Sigmoid colon (tissue), 7 donors: ENCODE data around the gene OVCA2. TPM values are rescaled to one million over a fixed set of nuclear protein-coding genes. Genes with fewer than 3 reads are reported as not detected.
A peak's percentile ranks its signal among the peaks of the same experiment; 100 is the strongest.

Experiments used
- DNase-seq: peaks from one replicate; pipeline ENCODE4 v3.0.0-alpha.2; 2019
- H3K27ac ChIP-seq, 4 donors: fragments of 200-600 bp; sonication (generic); one replicate each; pipeline ENCODE4 v1.5.1; 2016 to 2019; ENCODE audit warnings: mild to moderate bottlenecking in 1 of 4
- H3K27me3 ChIP-seq, 3 donors: fragments of 200-600 bp; sonication (generic); one replicate each; pipeline ENCODE4 v1.5.1; 2019; ENCODE audit warnings: mild to moderate bottlenecking in 1 of 3
- H3K36me3 ChIP-seq, 4 donors: fragments of 200-600 bp; sonication (generic); one replicate each; pipeline ENCODE4 v1.5.1; 2016 to 2019
- H3K4me1 ChIP-seq, 4 donors: fragments of 200-600 bp; sonication (generic); one replicate each; pipeline ENCODE4 v1.5.1; 2017 to 2019
- H3K4me3 ChIP-seq, 4 donors: fragments of 200-600 bp; sonication (generic); one replicate each; pipeline ENCODE4 v1.5.1; 2017 to 2019; ENCODE audit warnings: mild to moderate bottlenecking in 2 of 4, moderate library complexity in 1 of 4
- H3K9me3 ChIP-seq, 4 donors: fragments of 200-600 bp in 3 of 4; sonication (generic) in 3 of 4; one replicate each; pipeline versions ENCODE4 v1.5.1 to v1.6.1; 2013 to 2019
- EP300 ChIP-seq, 4 donors: sonication (generic); formaldehyde crosslinking; IDR thresholded peaks; one replicate each; pipeline ENCODE4 v1.6.1; 2017; ENCODE audit warnings: antibody characterized with exemption in 4 of 4
- POLR2A ChIP-seq, 2 donors: fragments of 450-650 bp; IDR thresholded peaks; one replicate each; pipeline ENCODE4 v1.6.1; 2016; ENCODE audit warnings: antibody characterized with exemption in 2 of 2, mild to moderate bottlenecking in 2 of 2, moderate library complexity in 2 of 2
- POLR2AphosphoS5 ChIP-seq, 4 donors: sonication (generic); formaldehyde crosslinking; IDR thresholded peaks; one replicate each; pipeline ENCODE4 v1.6.1; 2017; ENCODE audit warnings: antibody characterized with exemption in 4 of 4
- WGBS, 2 donors: extraction: QIAGEN DNeasy Blood & Tissue Kit; methylation state at CpG; one replicate each; pipeline ENCODE4 v1.1.7; 2013; 5-methylcytosine and 5-hydroxymethylcytosine counted together
- intact Hi-C: fragments of 100-400 bp; cut with DNase I; formaldehyde crosslinking; loops from one replicate; pipeline ENCODE4 v1.15.1; 2023
- polyA plus RNA-seq, 3 donors: library from polyadenylated mRNA; stranded (reverse); fragments of 200-250 nt; gene quantifications; one replicate each; pipeline ENCODE4 v1.2.3, GENCODE V29; 2013
- total RNA-seq, 4 donors: library from RNA; depleted of rRNA; stranded (reverse); fragments of >200 nt; gene quantifications; one replicate each; pipeline ENCODE4 v1.1.0, GENCODE V29; 2016
- TF ChIP-seq, protein P1 (sequence below), 4 experiments: fragments of 450-650 bp in 3 of 4; fragments of 200-600 bp in 1 of 4; IDR thresholded peaks; one replicate each; pipeline ENCODE4 v1.5.1; 2016 to 2019; ENCODE audit warnings: antibody characterized with exemption in 4 of 4, mild to moderate bottlenecking in 3 of 4, moderate library complexity in 2 of 4
- donor health status: healthy with polysubstance abuse.
- donor health status: Bipolar disorder and iron deficiency.
- donor health status: healthy.

OVCA2 gene
- total and polyA plus RNA-seq, 7 donors, result 26.3 to 66.8 (median 43.0) TPM

- Histone ChIP-seq H3K36me3 (no peaks in the 10 kb centered on the region), H3K4me3 (no peak overlapping the region), H3K4me1 (peaks cover 0 to 35% (median 29%) of the 10 kb centered on the region in 4 donors), H3K27me3 (no peaks in the 10 kb centered on the region), H3K9me3 (no peaks in the 10 kb centered on the region), H3K27ac (no peak overlapping the region)
- intact Hi-C loops, result no loop called here
- DNase-seq, result no peak
- TF ChIP-seq POLR2A (IDR thresholded peaks at IDR 0.05), result no peak
- TF ChIP-seq EP300 (IDR thresholded peaks at IDR 0.05), result no peak
- no peak for TF ChIP-seq POLR2AphosphoS5 (IDR thresholded peaks at IDR 0.05)
- TF ChIP-seq, protein P1, sequence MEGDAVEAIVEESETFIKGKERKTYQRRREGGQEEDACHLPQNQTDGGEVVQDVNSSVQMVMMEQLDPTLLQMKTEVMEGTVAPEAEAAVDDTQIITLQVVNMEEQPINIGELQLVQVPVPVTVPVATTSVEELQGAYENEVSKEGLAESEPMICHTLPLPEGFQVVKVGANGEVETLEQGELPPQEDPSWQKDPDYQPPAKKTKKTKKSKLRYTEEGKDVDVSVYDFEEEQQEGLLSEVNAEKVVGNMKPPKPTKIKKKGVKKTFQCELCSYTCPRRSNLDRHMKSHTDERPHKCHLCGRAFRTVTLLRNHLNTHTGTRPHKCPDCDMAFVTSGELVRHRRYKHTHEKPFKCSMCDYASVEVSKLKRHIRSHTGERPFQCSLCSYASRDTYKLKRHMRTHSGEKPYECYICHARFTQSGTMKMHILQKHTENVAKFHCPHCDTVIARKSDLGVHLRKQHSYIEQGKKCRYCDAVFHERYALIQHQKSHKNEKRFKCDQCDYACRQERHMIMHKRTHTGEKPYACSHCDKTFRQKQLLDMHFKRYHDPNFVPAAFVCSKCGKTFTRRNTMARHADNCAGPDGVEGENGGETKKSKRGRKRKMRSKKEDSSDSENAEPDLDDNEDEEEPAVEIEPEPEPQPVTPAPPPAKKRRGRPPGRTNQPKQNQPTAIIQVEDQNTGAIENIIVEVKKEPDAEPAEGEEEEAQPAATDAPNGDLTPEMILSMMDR (IDR thresholded peaks at IDR 0.05), result no peak
- 84 to 90% methylated on average over 14 of the region's 14 CpGs for WGBS, 2 donors
Observed at GRCh38 chr17:1995907-1996799, 45.7 kb upstream of the OVCA2 start.

DNA sequence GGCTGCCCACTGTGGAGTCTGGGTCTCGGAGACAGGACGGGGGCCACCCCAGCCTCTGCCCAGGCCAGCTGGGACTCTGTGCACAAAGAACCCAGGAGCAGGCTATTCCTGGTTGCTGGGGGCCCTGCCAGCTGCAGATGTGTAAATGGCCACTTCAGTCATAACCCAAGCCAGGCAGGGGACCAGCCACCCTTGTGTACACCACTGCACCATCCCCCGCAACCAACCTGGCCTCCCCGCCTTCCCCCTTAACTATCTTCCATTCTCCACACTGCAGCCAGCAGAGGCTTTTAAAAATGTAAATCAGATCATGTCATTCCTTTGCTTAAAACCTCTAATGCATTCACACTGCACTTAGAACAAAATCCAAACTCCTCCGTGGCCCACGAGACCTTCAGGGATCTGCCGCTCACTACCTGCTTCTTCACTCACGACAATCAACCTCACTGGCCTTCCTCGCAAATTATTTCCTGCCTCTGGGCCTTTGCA lies 45.0 kb upstream of the OVCA2 start:
- H3K4me1 ChIP-seq, result peaks cover 0 to 35% (median 29%) of the 10 kb centered on the region in 4 donors
- H3K27ac ChIP-seq, result peak overlapping the region in 1 of 4 donors; percentile 83
- H3K27me3 ChIP-seq, result no peaks in the 10 kb centered on the region
- H3K4me3 ChIP-seq, result no peak overlapping the region
- intact Hi-C loops, result no loop called here
- TF ChIP-seq POLR2AphosphoS5 (IDR thresholded peaks at IDR 0.05) (no peak), POLR2A (IDR thresholded peaks at IDR 0.05) (no peak), EP300 (IDR thresholded peaks at IDR 0.05) (no peak)
- TF ChIP-seq, protein P1 (IDR thresholded peaks at IDR 0.05), result no peak
- no peak for DNase-seq
- 84 to 91% methylated on average over 9 of the region's 9 CpGs for WGBS, 2 donors
- no peaks in the 10 kb centered on the region for H3K9me3 ChIP-seq
- no peaks in the 10 kb centered on the region for H3K36me3 ChIP-seq

- intact Hi-C loops, result no loop called here
- DNase-seq, result no peak
- H3K4me1 ChIP-seq, result peaks cover 0 to 35% (median 29%) of the 10 kb centered on the region in 4 donors
- H3K9me3 ChIP-seq, result no peaks in the 10 kb centered on the region
- H3K27me3 ChIP-seq, result no peaks in the 10 kb centered on the region
- H3K36me3 ChIP-seq, result no peaks in the 10 kb centered on the region
- WGBS, 2 donors, result 14 to 49% methylated on average over 22 of the region's 22 CpGs
- peak overlapping the region; percentile 73 to 90 (median 82) for H3K27ac ChIP-seq
- peak overlapping the region in 3 of 4 donors; percentile 59 to 63 (median 59) for H3K4me3 ChIP-seq
- TF ChIP-seq, protein P1 (IDR thresholded peaks at IDR 0.05), result no peak
- no peak for TF ChIP-seq EP300 (IDR thresholded peaks at IDR 0.05)
- no peak for TF ChIP-seq POLR2AphosphoS5 (IDR thresholded peaks at IDR 0.05)
- no peak for TF ChIP-seq POLR2A (IDR thresholded peaks at IDR 0.05)
Observed at GRCh38 chr17:1997289-1997926, 44.4 kb upstream of the OVCA2 start.

- intact Hi-C loops, result loop anchor here (2.0 kb wide), 1 partner anchor 27 kb away; the partner anchor contains the start of gene RTN4RL1
- TF ChIP-seq EP300 (IDR thresholded peaks at IDR 0.05) (no peak), POLR2A (IDR thresholded peaks at IDR 0.05) (no peak), POLR2AphosphoS5 (IDR thresholded peaks at IDR 0.05) (no peak)
- TF ChIP-seq, protein P1 (IDR thresholded peaks at IDR 0.05), result no peak
- peak overlapping the region; percentile 32 to 63 (median 59) for H3K4me3 ChIP-seq
- peaks cover 0 to 35% (median 29%) of the 10 kb centered on the region in 4 donors for H3K4me1 ChIP-seq
- H3K9me3 ChIP-seq, result no peaks in the 10 kb centered on the region
- peak overlapping the region; percentile 73 to 90 (median 82) for H3K27ac ChIP-seq
- no peak for DNase-seq
- no peaks in the 10 kb centered on the region for H3K36me3 ChIP-seq
- 2 to 5% methylated on average over 92 of the region's 92 CpGs for WGBS, 2 donors
- H3K27me3 ChIP-seq, result no peaks in the 10 kb centered on the region
Observed at GRCh38 chr17:1997927-1998742, 43.7 kb upstream of the OVCA2 start.
